HG02973 (cell line): Measurements from ENCODE around the gene PGBD2.
A peak's percentile ranks its signal among the peaks of the same experiment; 100 is the strongest.
"Not testable (repeated sequence)": the region's sequence is repeated elsewhere in the genome, so short reads cannot be mapped to it uniquely, and the experiment has no call there.

ENCODE experiments used
- ATAC-seq: cut with Tn5 transposase; IDR thresholded peaks from one replicate; pipeline ENCODE4 v1.9.1; 2021; ENCODE audit warnings: moderate library complexity; ENCODE audit not compliant: unreplicated experiment

The PGBD2 gene

DNA sequence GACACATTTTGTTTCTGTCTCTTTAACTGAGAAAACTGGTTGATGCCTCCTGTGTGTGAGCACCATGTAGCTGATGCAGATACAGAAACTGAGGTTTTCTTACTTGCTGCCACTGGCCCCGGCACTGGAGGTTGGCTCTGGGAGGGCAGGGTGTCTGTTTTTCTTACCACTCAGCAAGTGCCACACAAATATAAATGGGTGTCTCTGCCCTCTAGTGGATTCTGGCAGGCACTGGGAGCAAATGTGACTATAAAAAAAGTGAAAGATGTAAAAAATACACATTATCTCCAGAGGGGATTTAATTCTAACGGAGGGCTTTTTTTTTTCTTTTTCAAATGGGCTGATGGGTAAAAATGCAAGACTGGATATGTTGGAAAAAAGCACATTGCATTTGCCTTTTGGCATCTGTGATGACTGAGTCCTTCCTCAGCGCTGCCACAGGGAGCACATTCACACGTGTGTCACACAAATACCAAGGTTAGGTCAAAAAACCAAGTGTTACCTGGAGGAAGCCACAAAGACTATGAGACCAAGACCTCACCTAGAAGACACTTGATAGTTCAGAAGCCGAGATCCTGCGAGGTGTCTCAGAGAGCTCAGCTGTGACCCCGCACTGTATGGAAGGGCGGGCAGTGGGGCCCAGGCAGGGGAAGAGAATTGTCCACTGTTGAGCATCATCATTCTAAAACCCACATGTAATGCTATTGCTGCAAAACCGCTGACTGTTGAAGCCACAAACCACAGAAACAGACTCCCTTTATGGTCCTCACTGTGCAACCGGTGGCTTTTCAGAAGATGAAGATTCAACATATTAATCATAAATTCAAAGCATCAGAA is 18.9 kb downstream of the PGBD2 start:
- peak; percentile 90 for ATAC-seq

DNA sequence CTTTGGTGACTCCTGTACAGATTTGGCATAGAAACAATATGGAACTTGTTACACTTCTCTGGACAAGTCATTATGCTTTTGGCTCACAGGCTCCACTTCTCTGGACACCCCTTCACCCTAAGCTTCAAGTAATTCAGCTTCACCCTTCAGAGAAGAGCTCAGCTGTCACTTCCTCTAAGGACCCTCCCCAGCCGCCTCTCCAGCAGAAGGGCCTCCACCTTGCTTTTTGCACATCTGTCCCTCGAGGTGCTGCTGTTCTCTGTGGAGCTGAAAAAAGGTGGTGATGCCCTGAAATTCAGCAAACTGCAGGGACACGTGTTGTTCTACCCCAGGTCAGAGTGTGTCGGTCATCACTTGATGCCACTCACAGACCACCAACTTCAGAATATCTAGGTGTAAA is 19.8 kb downstream of the PGBD2 start:
- not testable (repeated sequence) for ATAC-seq

DNA sequence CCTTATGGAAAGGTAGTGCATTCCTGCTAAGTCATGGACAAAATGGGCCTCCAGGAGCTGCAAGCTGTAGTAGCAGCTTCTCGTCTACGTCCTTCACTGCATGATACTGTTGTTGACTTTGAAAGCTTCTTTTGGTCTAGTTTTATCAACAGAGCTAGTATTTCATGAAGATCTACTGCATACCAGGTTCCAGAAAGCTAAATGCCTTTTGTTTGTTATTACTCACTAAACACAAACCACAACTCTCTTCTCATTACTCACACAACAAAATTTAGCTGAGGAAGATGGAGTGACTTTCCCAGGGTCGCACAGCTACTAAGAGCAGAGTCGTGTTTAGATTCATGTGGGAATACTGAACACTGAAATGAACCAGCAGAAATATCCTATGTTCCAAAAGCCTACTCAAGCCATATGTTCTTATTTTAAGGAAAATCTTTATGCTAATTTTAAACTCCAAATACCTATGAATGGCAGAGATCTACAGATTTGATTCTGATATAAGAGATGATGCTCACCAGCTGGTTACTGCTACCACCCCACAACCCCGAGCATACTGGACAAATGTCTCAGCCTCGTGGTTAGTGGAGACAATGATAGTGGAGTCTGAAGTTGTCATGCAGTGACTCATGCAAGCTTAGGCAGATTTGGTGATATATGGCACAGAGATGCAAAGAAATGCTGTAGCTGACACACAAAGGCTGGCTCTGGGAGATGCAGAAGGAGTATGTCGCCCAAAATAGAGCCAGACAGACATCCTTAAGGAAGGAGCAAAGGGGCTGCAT is 20.6 kb downstream of the PGBD2 start:
- ATAC-seq, result no peak

DNA sequence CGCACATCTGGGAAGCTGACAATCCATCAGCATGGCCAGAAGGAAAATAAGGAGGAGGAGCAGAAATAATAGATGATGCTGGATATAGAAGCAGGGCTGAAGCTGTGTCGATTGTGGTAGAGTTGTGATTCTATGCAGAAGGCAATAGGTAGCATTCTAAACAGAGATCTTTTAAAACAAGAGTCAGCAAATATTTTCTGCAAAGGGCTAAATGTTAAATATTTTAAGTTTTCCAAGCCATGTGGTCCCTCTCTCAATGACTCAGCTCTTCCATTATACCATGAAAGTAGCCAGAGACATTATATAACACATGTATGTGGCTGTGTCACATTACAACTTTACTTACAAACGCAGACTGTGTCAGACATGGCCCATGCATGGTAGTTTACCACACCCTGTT is 21.2 kb downstream of the PGBD2 start:
- ATAC-seq, result not testable (repeated sequence)

DNA sequence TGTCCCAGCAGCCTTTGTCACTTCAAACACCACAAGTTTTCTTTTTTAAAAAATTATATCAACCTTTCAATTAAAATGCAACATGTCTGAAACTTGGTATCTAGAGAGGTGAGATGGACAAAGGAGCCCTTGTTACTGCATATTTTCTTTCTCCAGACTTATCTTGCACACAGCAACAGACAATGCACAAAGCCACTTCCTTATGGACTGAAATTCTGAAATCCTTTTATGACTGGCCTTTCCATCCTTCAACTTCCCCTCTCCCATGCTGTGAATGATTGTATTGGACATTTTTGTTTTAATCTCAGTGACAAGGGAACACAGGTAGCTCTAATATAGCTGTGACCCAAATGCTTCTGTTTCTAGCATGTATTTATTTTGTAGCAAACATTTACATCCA is 22.1 kb downstream of the PGBD2 start:
- not testable (repeated sequence) for ATAC-seq

DNA sequence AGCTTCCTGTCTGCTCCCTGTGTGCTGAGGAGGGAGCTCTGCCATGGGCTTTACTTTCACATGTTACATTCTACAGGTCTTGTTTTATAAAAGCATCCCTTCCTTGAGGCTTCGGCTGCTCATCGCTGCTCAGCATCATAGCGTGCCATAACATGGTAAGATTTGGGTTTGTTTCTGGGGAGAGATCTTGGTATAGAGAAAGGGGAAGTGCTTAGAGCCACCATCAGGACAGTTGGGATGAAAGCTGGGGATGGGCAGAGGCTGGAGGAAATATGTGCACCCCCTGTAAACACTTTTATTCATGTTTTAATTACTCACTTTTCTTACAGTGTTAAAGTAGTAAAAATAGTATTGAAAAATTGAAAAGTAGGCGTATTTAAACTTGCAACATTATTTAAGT is 24.0 kb downstream of the PGBD2 start:
- ATAC-seq, result not testable (repeated sequence)

DNA sequence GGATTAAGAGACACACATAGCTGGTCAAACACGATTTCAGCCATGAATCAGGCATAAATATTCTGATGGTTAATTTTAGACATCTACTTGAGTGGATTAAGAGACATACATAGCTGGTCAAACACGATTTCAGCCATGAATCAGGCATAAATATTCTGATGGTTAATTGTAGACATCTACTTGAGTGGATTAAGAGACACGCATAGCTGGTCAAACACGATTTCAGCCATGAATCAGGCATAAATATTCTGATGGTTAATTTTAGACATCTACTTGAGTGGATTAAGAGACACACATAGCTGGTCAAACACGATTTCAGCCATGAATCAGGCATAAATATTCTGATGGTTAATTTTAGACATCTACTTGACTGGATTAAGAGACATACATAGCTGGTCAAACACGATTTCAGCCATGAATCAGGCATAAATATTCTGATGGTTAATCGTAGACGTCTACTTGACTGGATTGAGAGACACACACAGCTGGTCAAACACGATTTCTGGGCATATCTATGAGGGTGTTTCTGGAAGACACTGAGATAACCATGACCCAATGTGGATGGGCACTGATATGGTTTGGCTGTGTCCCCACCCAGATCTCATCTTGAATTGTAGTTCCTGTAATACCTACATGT is 32.3 kb downstream of the PGBD2 start:
- not testable (repeated sequence) for ATAC-seq

DNA sequence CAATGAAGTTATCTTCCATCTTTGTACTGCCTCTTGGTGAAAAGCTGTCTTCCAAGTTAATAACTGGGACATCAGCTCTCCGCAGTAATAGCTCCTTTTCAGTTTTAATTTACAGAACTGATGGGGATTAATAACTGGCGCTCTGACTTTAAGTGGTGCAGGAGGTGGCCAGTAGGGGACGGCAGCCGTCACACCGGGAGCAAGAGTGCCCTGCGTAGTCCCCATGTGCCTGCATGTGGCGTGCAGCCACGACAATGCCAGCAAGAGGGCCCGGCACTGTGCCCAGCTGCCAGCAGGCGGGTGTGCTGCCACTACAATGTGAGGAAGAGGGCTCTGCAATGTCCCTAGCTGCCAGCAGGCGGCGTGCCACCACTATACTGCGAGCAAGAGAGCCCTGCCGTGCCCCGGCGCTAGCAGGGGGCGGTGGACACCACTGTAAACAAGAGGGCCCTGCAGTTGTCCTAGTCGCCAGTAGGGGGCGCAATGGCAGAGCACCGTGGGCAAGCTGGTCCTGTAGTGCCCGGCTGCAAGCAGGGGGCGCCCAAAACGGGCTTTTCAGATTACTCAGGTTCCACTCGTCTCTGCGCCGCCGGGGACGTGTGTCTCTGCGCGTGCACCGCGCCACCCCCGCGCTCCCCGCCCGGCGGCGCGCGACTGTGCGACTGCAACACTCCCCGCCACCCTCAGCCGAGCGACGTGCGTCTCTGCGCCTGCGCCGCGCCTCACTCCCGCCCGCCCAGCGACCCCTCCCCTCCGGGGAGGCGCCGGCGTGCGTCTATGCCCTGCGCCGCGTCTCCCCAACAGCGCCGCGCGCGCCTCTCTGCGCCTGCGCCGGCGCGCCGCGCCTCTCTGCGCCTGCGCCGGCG is 38.3 kb downstream of the PGBD2 start:
- ATAC-seq, result not testable (repeated sequence)

DNA sequence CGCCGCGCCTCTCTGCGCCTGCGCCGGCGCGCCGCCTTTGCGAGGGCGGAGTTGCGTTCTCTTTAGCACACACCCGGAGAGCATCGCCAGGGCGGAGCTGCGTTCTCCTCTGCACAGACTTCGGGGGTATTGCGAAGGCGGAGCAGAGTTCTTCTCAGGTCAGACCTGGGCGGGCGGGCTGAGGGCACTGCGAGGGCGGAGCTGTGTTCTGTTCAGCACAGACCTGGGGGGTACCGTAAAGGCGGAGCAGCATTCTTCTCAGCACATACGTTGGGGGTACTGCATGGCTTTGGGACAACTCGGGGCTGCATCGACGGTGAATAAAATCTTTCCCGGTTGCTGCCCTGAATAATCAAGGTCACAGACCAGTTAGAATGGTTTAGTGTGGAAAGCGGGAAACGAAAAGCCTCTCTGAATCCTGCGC is 39.0 kb downstream of the PGBD2 start:
- ATAC-seq, result not testable (repeated sequence)

DNA sequence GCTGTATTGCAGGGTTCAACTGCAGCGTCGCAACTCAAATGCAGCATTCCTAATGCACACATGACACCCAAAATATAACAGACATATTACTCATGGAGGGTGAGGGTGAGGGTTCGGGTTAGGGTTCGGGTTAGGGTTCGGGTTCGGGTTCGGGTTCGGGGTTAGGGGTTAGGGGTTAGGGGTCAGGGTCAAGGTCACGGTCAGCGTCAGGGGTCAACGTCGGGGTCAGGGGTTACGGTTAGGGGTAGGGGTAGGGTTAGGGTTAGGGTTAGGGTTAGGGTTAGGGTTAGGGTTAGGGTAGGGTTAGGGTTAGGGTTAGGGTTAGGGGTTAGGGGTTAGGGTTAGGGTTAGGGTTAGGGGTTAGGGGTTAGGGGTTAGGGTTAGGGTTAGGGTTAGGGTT is 39.4 kb downstream of the PGBD2 start:
- not testable (repeated sequence) for ATAC-seq

DNA sequence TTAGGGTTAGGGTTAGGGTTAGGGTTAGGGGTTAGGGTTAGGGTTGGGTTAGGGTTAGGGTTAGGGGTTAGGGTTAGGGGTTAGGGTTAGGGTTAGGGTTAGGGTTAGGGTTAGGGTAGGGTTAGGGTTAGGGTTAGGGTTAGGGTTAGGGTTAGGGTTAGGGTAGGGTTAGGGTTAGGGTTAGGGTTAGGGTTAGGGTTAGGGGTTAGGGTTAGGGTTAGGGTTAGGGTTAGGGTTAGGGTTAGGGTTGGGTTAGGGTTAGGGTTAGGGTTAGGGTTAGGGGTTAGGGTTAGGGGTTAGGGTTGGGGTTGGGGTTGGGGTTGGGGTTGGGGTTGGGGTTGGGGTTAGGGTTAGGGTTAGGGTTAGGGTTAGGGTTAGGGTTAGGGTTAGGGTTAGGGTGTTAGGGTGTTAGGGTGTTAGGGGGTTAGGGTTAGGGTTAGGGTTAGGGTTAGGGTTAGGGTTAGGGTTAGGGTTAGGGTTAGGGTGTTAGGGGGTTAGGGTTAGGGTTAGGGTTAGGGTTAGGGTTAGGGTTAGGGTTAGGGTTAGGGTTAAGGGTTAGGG is 39.9 kb downstream of the PGBD2 start:
- ATAC-seq, result not testable (repeated sequence)
